Epithelial cell of proximal tubule (primary cell): ENCODE results near the gene SYT8. TPM values are rescaled to one million over a fixed set of nuclear protein-coding genes. Genes with fewer than 3 reads are reported as not detected.

Experiments
- DNase-seq: peaks from one replicate; pipeline ENCODE4 v3.0.0-alpha.2; 2011; ENCODE audit warnings: low read depth
- H3K4me3 ChIP-seq: 2 replicates; pipeline ENCODE4 v1.5.1; 2011; ENCODE audit warnings: low read depth, mild to moderate bottlenecking, low read length
- total RNA-seq: library from RNA; depleted of rRNA; stranded (reverse); fragments of >200 nt; gene quantifications from 2 replicates; pipeline ENCODE4 v1.2.3, GENCODE V29; 2015
- TF ChIP-seq, protein P1 (sequence below): conservative IDR thresholded peaks from 2 replicates; pipeline ENCODE4 v1.5.1; 2012; ENCODE audit warnings: low read depth, mild to moderate bottlenecking, low read length

The SYT8 gene
- total RNA-seq, 1 donor from 2014 or later, result 0.81 TPM

DNA sequence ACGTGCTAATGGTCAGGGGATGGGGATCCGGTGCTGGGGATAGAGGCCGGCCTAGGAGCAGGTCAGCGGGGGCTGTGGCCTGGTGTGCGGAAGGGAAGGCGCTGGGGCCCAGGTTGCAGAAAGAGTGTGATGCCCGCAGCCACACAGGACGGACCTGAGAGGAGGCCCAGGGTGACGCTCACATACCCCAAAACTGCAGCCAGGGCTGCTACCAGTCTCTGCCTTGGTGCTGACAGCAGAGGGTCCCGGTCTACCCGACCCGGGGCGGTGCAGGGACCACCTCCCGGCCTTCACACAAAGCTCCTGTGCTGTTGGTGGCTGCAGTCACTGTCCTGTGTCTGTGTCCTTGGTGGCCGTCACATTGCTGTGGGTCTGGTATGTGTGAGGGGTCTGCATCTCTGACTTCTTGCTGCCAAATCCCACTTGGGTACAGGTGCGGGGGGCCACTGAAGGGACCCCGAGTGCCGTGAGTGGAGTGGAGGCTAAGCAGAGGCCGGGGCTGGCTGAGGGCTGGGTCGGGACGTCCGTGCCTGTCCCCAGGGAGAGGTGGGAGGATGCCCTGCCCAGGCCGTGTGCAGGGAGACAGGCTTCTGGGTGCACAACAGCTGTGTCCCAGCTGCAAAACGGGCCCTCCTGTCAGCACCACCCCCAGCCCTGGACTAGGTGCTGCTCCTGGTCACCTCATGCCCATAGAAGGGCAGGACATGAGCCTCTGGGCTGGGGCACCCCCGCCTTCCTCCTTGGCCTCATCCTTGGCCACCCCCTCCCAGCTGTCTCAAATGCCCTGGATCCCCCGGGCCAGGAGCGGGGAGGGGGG is 19.6 kb downstream of the SYT8 start:
- no peak for DNase-seq
- H3K4me3 ChIP-seq, result no peak overlapping the region
- TF ChIP-seq, protein P1, sequence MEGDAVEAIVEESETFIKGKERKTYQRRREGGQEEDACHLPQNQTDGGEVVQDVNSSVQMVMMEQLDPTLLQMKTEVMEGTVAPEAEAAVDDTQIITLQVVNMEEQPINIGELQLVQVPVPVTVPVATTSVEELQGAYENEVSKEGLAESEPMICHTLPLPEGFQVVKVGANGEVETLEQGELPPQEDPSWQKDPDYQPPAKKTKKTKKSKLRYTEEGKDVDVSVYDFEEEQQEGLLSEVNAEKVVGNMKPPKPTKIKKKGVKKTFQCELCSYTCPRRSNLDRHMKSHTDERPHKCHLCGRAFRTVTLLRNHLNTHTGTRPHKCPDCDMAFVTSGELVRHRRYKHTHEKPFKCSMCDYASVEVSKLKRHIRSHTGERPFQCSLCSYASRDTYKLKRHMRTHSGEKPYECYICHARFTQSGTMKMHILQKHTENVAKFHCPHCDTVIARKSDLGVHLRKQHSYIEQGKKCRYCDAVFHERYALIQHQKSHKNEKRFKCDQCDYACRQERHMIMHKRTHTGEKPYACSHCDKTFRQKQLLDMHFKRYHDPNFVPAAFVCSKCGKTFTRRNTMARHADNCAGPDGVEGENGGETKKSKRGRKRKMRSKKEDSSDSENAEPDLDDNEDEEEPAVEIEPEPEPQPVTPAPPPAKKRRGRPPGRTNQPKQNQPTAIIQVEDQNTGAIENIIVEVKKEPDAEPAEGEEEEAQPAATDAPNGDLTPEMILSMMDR, result no peak

DNA sequence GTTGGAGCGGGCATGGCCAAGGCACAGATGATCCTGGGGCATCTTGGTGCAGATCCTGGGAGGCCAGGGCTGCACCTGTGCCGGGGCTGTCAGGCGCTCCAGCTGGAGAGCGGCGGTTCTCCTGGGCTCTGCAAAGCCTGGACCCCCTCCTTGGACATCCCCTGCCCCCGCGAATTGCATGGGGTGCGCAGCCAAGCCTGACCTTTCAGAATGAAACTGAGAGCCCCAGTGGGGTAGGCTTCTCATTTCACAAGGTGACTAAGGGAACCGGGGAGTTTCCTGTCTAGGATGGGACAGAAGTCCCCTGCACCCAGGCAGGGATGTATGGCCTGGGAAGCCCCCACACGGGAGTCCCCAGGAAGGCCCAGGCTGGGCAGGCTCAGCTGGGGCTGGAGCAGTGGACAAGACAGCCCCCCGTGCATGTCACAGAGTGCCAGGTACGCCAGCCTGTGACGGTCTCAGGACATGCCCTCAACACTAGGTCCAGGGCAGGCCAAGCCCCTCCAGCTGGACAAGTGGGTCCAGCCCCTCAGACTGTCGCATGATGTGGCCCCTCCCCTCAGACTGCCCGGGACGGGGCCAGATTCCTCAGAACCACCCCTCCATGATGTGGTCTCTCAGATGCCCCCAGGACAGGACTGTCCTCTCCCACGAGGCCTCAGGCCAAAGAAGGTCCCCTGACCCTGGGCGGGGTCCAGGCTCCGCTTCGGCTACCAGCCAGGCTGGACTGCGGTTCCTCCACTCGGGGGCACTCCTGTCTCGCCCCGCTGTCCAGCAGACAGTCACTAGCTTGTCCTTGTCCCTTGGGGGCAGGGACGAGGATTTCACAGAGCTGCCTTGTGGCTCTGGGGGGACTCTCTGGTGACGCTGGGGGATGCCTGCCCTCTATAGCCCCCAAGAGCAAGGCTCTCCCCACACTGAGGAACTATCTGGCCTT is 20.4 kb downstream of the SYT8 start:
- no peak for DNase-seq
- TF ChIP-seq, protein P1, result no peak

DNA sequence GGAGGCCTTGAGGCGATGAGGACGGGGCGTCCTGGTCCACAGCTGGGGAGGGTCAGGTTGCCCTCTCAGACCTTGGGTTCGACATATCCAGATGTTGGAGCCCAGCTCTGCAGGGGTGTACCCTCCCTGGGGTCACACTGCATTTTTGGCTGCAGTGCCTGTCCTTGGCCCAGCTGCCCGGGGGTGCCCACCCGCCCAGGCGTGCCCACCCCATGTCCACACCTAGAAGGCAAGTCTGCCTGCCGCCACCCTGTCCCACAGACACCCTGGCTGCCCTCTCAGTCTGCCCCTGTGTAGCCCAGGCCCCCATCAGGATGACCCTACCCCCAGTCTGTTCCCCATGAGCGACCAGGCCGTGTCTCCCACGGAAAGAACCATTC is 21.1 kb downstream of the SYT8 start:
- TF ChIP-seq, protein P1, result no peak
- no peak for DNase-seq
- H3K4me3 ChIP-seq, result no peak overlapping the region

More for the DNA sequence above, 20.4 kb downstream of the SYT8 start:
- H3K4me3 ChIP-seq, result no peak overlapping the region

DNA sequence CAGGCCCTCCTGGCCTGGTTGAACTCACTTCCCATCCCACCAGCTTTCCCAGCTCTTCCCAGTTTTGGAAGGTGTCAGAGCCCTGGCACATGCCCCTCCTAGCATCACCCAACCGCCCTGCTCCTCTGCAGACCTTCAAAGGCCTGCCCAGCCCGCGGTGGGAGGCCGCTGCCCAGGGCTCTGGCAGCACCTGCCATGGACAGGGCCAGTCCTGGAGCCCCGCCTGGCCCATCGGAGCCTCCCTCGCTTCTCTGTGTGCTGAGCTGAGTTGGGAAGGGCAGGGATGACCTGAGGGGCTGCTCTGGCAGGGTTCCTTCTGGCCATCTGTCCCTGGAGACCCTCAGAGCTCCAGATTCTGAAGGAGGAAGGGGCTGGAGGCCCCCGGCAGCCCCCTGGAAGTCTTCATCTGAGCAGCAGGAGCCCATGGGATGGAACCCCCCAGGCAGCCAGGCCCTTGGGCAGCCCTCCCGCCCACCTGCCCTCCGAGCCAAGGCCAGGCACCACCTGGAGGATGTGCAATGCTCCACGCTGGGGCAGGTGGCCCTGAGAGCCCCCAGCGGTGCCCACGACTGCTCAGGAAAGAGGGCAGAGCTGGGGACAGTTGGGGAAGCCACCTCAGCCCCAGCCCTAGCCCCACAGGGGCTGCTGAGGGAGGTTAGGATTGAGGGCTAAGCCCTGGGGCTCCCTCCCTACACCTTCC is 21.7 kb downstream of the SYT8 start:
- H3K4me3 ChIP-seq, result no peak overlapping the region
- TF ChIP-seq, protein P1, result no peak
- DNase-seq, result no peak

DNA sequence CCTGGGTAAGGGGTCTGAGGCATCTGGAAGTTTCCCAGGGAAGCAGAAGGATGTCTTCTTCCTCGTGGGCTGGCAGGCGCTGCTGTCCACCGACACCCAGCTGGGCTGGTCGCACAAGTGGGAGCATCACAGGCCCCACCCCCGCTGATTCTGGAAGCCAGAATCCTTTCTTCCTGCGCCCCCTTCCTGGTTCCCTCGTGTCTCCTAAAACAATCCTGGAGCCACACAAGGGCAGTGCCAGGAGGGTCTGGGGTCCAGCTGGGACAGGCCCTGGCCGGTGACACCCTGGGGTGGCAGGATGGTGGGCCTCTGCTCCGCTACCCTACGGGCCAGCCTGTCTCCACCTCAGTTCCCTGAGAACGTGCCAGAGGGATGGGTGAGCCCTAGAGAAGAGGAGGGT is 22.3 kb downstream of the SYT8 start:
- no peak for DNase-seq
- H3K4me3 ChIP-seq, result no peak overlapping the region
- TF ChIP-seq, protein P1, result no peak

DNA sequence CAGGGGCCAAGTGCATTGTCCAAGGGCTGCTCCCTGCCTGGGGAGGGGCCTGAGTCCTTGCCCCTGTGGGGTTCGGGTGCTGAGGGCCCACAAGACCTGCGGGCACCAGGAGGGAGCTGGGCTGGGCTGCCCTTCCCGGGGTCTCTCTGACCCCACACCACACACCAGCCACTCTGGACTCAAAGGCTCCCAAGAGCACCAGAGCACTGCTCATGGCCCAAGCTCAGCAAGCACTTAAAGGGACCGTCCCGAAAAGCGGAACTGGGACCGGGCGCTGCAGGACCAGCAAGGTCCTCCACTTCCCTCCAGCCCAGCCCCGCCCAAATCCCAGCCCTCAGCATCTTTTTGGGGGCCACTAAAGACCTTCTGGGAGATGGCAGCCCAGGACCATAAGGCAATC is 23.4 kb downstream of the SYT8 start:
- no peak for DNase-seq
- no peak overlapping the region for H3K4me3 ChIP-seq
- TF ChIP-seq, protein P1, result no peak
